ENCODE data around the gene TEDC1.

TEDC1 gene

DNA sequence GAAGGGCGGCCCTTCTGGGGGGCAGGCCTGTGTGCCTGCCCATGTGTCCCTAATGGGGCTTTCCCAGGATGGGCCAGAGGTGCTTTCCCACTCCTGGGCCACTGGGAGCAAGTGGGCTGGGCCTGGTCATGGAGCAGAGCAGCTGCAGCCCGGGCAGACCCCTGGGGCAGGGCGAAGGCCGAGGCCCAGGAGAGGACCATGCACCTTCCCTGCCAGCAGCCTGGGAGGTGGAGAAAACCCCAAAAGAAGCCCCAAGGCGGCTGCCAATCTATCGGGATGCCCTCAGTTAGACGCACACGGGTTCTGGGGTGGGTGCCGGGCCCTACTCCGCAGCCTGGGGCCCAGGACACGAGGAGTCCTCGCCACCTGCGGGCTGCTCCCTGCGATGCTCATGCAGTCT is 32.5 kb upstream of the TEDC1 start:
- no peak for DNase-seq

DNA sequence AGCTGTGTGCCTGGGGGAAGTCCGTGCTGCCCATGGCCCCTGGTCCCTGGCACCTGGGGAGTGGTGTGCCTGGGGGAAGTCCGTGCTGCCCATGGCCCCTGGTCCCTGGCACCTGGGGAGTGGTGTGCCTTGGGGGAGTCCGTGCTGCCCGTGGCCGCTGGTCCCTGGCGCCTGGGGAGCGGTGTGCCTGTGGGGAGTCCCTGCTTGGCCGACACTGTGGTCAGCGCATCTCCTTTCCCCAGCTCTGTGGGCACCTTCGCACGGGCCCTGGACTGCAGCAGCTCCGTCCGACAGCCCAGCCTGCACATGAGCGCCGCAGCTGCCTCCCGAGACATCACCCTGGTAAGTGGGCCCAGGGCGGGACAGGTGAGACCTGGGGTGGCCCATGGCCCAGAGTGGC is 30.9 kb upstream of the TEDC1 start:
- DNase-seq: no peak

DNA sequence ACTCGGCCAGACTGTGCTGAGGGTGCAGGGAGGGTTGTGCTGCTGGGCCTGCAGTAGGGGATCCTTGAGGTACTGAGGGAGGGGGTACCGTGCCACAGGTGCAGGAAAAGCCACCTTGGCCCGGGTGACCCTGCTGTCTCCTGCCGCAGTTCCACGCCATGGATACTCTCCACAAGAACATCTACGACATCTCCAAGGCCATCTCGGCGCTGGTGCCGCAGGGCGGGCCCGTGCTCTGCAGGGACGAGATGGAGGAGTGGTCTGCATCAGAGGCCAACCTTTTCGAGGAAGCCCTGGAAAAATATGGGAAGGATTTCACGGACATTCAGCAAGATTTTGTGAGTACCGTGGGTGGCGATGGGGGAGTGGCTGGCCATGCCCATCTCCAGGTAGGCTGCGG is 30.4 kb upstream of the TEDC1 start:
- DNase-seq: no peak

DNA sequence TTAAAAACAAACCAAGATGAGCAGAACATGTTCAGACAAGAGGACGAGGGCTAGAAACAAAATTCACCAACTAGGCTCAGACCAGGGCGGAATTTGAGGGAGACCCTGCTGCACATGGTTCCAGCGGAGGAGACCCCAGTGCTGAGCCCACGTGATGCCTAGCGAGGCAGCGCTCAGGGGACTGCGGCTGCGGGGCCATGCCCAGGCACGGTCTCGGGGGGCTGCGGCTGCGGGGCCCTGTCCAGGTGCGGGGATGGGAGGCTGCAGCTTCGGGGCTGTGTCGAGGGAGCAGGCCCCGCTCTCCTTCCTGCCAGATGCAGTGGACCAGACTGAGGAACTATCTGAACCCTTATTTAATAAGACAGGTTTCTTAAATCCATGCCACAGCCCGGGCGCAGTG is 29.1 kb upstream of the TEDC1 start:
- no peak for DNase-seq

DNA sequence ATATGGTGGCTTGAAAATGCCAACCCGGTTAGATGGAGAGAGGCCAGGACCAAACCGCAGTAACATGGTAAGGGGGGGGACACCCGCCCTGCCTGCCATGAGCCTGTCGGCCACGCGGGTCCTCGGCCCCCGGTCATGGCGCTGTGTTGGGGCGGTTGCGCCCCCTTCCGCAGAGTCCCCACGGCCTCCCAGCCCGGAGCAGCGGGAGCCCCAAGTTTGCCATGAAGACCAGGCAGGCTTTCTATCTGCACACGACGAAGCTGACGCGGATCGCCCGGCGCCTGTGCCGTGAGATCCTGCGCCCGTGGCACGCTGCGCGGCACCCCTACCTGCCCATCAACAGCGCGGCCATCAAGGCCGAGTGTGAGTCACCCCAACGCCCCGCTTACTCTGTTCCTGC is 26.5 kb upstream of the TEDC1 start:
- no peak for DNase-seq

DNA sequence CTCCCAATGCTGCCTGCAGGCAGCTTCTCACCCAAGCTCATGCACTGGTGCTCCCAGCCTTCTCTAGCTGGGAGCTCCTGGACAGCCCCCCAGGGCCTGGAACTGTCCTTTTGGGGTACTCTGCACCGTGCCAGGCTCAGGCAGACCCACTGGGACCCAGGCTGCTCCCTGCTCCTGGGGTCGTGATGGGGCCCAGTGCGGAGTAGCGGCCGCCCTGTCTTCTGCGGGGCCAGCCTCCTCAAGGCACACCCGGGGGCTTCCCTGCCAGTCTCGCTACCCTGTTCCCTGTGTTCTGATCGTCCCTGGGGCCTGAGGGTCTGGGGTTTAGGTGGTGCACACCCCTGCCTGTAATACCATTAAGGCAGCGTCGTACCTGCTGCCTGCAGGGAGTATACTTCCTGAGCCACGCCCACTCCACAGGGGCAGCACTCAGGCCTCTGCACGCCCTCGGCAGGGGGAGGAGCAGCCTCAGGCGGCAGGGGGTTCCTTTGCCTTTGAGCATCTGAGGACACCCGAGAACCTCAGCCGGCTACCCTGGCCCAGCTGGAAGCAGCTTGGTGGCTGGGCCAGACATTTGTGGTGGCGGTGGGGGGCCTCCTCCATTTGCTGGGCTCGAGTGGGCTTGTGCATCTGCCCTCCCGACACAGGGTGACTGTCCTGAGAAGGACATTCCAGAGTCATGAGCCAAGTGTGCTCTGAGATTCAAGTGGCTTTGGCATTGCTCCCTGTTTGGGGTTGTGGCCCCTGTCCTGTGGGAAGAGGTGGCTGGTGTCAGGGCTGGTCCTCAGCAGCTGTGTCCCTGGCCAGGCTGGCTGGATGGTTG is 25.6 kb upstream of the TEDC1 start:
- no peak for DNase-seq

DNA sequence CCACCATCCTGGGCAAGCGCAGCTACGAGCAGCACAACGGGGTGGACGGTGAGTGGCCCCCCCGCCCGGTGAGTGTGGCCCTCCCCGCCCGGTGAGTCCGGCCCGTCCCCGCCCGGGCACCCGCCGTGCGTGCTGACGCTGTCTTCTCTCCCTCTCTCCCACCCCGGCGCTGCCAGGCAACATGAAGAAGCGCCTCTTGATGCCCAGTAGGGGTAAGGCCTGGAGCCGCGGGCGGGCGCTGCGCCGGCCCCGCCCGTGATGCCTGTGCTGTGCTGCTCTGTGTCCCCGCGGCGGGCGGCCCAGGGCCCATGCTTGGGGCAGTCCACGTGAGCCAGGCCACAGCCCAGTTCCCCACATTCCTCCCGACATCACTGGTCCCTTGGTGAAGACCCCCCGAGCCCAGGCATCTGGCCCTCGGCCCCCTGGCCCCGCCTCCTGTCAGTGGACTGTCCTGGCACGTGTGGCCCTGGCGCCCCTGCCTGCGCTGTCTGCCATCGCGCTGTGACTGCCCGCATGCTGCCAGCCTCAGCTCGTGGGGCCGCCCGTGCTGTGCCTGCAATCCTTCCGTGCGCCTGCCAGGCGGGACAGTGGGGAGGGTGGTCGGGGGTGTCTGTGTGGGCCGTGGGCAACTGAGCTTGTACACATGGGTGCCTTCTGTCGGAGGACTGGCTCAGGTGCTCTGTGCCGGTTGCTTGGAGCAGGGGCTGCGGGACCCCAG is 24.4 kb upstream of the TEDC1 start:
- no peak for DNase-seq

DNA sequence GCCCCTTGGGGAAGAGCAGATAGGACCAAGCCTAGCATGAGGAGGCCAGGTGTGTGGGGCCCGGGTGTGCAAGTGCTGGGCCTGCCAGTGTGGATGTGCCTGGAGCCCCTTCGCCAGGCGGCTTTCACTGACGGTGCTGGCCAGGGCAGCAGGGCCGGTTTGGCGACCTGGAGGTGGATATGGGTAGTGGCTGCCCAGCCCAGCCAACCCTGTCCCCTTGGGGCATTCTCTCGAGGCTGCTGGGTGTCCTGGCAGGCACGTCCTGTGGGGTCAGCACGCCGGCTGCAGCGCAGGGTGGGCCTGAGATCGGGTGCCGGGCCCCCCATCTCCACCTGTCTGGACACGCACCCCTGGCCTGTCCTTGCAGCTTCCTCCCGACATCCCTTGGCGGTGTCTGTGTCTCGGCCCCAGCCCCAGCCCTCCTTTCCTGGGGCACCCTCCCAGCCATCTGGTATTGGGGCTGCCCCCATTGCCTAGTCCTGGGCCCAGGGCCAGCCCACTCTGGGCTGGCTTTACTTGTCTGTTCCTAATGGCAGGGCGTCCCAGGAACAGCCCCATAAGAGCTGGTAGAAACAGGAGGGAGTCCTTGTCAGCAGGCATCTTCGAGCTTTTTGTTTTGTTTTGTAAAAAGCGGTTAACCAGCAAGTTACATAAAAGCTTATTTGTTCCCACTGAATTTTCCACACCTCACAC is 23.7 kb upstream of the TEDC1 start:
- DNase-seq: no peak

DNA sequence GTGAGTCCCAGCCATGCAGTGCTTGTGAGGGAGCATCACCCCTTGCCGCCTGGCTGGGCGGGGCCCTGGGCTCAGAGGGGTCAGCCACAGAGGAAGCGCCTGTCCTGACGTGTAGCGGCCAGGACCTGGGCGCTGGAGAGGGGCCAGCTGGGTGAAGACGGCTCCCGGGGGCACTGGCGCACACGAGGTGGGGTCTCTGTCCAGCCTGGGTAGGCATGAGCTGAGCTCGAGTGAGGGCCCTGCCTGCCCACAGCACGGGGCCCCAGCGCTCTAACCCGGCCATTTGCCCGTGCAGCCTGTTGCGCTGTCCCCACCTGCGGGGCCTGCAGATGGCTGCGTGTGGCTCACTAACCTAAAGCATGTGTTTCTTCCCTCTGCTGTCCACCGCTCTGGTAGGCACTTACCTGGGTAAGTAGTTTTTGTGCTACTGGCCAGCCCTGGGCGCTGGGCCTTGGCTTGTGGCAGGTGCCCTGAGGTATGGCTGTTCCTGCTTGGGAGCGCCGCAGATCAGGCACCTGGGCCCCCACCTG is 23.0 kb upstream of the TEDC1 start:
- DNase-seq: no peak

DNA sequence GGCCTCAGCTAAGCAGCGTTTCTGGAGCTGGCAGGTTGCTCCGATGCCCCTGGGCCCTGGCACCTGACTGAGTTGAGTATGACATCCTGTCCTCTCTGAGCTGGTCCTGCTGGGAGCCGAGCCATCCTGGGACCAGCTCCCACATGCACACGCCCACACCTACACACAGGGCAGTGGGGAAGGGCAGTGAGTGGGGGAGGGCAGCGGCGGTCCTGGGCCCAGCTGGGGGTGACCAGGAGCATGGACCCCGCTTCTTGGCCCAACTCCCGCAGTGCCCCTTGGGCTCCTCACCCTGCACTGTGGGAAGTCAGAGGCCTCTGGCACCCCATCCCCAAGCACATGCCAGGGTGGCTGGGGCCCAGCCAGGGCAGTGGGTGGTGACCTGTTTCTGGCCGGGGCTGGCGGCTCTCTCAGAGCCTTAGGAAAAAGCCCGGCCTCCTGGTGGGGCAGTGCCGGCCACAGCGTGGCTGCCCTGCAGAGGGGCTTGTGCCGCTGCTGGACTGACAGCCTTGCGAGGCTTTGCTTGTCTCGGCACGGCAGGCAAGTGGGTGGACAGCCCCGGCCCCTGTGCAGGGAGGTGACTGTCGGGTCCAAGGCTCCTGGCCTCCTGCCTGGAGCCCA is 22.3 kb upstream of the TEDC1 start:
- no peak for DNase-seq

DNA sequence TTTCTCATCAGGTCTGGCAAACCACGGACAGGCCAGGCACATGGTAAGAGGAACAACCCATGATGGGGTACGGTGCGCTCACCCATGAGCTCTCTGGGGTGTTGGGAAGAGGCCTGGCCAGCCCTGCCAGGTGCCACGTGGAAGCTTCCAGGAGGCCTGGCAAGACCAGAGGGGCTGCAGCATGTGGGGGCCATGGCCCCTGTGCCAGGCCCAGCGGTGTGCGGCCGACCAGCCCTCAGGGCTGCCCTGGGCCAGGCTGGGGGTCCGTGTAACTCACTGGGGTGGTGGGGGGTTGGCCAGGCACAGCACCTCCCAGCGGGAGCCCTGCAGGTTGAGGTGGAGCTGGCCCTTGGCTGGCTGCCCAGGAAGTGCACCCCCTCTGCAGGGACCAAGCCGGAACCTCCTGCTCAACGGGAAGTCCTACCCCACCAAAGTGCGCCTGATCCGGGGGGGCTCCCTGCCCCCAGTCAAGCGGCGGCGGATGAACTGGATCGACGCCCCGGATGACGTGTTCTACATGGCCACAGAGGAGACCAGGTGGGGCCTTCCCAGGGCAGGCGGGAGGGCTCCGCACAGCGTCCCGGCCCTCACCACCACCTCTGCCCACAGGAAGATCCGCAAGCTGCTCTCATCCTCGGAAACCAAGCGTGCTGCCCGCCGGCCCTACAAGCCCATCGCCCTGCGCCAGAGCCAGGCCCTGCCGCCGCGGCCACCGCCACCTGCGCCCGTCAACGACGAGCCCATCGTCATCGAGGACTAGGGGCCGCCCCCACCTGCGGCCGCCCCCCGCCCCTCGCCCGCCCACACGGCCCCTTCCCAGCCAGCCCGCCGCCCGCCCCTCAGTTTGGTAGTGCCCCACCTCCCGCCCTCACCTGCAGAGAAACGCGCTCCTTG is 21.3 kb upstream of the TEDC1 start:
- no peak for DNase-seq

DNA sequence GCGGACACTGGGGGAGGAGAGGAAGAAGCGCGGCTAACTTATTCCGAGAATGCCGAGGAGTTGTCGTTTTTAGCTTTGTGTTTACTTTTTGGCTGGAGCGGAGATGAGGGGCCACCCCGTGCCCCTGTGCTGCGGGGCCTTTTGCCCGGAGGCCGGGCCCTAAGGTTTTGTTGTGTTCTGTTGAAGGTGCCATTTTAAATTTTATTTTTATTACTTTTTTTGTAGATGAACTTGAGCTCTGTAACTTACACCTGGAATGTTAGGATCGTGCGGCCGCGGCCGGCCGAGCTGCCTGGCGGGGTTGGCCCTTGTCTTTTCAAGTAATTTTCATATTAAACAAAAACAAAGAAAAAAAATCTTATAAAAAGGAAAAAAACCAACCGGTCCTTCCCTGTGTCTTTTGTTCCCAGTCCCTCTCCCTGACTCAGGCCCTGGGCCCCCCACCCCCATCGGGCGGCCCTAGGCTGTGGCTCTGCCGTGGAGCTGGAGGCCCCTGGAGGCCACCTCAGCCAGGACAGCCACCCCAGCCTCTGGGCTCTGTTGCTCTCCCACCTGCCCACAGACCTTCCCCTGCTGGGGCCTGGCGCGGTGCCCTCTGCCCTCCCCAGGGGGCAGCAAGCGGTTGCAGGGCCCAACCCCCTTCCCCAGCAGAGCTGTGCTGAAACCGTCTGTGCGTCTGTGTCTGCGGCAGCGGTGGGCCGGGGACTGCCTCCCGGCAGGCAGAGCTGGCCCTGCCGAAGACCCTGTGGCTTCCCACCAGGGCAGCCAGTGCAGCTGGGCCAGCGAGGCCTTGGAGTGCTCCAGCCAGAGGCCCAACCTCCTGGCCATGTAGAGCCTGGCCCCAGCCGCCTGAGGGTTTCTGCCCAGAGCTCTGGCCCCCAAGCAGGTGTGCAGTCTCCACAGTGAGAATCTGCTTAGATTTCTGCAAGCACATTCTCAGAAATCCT is 20.4 kb upstream of the TEDC1 start:
- no peak for DNase-seq

DNA sequence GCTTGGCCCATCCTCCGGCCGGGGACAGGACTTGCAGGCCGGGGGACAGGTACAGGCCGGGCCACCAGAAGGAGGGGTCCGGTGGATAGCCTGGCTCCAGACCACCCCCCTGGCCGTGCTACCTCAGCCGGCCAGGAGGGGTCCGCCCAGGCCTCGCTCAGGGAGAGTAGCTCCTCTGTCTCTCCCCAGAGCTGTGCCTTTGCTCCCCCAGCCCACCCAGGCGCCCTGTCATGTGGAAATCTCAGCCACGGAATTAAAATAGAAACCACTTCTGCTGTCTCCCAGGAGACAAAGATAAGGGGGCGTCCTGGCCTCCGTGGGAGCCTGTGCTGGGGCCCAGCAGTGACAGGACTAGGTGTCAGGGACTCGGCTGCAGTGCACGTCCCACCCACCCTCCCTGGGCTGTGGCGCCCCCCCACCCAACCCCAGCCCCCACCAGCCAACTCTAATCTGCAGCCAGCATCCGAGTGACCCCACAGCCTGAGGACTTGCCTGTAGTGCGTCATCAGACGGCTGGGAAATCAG is 19.7 kb upstream of the TEDC1 start:
- peak; percentile 18 for DNase-seq

DNA sequence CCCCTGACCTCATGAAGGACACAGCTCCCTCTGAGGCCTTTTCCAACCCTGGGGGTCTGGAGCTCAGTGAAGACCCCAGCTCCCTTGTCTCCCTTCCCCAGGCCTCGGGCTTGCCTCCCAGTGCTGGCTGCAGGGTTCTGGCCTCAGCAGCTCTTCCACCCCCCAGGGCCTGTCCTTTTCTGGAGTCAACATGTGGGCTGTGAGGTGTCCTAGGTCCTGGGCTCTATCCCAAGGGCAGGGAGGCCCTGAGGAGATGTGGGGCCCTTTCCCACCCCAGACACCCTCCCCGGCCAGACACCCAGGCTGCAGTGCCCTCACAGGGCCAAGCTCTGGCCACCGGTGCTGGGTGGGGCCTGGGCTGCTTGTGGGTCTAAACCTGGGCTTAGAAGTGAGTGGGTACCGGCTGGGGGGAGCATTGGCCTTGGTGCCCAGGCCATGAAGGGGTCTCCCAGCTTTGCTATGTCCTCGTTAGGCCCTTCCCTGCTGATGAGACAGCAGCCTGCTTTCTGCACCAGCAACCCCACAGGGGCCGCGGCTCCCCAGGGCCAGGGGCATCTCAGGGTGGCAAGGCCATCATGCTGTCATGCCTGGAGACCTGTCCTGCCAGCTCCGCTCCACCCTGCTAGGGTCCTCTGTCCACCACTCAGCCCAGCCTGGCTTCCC is 19.1 kb upstream of the TEDC1 start:
- no peak for DNase-seq

DNA sequence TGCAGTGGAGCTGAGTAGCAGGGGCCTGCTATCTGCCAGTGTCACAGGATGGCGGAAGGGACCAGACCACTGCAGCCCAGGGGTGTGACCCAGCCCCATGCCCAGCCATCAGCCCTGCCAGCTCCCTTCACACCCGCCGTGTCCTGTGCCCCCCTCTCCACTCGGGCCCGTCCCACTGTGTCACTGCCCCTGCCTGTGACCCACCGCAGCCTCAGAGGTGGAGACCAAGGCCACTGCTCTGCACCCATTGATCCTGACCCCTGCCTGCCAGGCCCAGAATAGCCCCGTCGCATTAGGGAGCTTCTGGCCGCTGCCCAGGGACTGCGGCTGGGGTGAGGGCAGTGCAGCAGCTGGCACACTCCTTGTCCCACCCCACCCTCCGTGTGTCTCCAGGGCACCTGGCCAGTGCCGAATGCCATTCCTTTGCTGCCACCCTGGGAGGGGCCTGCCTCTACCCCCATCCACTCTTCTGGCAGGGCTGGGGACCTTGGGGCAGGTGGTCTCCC is 18.5 kb upstream of the TEDC1 start:
- DNase-seq: no peak

DNA sequence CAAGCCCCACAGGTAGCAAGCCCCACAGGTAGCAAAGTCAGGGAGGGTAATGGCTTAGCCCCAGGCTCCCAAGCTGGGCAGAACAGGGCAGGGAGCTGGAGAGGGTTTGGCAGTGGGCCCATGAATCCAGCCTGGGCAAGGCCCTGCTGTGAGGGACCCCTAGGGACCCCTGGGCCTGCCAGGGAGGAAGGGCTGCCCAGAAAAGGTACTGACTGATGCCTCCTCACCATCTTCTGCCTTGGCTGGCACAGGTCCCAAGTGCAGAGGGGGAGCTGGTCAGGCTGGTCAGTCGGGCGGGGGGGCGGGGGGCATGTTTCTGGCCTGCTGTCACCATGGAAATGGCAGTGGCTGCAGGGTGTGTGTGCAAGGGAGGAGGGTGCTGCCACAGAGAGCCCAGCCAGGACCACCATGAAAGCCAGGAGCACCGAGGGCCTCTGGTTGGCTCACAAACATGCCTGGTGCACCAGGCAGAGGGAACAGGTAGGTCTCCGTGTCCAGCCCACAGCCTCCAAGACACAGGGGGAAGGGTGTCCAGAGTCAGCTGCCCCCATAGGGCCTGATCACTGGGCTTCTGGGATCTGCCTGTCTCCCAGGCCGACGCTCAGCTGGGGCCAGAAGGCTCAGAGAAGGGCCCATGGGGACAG is 17.9 kb upstream of the TEDC1 start:
- no peak for DNase-seq

DNA sequence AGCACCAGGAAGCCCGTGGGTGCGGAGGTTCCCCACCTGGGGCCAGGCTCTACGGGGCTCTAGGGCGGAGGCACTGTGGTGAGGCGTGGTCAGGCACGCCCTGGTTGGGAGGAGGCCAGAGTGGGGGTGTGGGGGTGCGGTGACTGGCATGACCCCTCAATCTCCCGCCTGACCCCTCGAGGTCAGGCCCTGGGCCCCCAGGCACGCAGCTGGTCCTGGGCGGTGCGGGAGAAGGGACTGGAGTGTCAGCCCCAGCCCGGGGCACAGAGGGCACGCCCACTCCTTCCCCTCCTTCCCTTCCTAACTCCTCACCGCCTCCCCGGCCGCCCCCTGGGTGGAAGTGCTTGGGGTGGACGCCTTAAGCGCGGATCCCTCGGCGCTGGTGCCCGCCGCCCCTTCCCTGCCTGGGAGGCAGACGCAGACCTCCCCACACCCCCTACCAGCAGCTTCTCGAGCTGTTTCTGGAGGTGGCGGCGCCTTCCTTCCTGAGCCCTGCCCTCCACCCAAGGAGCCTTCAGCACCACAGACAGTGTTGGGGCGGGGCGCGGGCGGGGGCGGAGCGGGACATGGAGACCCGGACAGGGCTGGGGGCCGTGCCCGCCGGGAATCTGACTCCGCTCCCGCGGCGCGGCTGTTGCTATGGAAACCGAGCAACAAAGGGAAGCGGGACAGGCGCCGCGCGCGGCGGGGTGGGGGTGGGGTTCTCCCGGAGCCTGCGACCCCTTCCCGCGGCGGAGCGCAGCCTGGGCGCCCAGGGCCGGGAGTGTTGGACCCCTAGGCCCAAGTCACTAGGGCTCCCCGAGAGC is 17.2 kb upstream of the TEDC1 start:
- DNase-seq: peak; percentile 83

DNA sequence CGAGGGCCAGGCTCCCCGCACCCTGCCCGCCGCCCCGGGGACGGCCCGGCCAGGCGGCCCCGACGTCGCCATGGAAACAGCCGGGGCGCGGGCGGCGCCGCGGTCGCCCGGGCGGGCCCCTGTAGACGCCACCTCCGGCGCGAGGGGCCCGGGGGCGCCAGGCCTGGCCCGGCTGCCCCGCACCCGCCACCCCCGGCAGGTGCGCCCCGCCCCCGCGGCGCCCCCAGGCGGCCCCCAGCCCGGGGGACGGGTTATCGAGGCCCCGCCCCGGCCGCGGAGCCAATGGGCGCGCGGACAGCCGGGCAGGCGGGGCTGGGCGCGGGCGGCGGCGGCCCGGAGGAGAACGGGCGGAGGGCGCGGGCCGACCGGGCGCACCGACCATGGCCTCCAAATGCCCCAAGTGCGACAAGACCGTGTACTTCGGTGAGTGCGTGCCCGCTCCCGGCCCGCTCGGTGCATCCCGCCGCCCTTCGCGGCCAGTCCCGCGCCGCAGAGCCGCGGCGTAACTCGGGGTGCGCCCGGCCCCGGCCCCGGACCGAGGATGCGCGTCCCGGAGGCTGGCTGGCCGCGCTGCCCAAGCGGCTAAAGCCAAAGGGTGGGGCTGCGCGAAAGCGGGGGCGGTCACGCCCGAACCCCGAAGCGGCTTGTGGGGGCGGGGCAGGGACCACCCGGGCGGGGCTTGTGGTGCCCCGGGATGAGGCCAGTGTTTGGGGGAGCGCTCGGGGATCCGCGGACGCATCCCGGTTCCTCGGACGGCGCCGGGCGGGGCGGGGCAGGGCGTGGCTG is 16.4 kb upstream of the TEDC1 start, which contains the start of gene CRIP2:
Gene CRIP2, plus strand, starts transcription at position 339 of the 786 bp plus-strand sequence. Its CDS starts 42 bp downstream, at position 381.
- peak; percentile 41 for DNase-seq
